NCI-H2107 treated with DMSO at 0.1 percent for 48 hours (cell line): Measurements from ENCODE around the gene RGL1.

Experiments
- DNase-seq: peaks from one replicate; lab custom pipeline; 2025; ENCODE audit not compliant: unreplicated experiment; lab: John Stamatoyannopoulos, UW

Gene RGL1

DNA sequence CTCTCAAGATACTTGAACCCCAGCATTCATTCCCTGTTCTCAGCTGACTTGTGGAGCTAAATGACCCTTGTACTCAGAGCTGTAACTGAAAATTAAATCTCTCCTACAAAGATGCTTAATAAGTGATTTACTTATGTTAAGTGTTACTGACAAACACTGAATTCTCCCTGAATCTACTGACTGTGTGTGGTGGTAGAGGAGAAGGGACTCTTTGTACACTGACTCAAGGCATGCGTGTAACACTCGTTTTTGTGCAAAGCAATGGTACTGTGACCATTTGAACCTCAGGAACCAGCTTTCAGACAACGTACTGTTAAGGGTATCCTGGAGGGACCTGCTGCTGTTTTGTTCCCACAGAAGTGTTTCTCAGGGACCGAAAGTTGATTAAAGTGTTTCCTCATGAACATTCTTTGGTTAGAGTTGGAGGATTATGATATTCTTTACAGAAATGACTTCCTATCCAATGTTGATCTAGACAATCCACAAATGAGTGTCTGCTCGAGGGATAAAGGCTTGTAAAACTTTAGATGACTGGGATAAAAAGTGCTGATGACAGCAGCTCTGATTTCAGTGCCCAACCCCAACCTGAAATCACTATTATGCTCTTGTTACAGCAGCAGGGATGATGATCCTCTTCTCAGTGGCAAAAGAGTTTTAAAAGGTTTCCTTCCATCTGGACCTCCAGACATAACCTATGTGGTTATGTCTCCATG lies 12.8 kb downstream of the RGL1 start:
- no peak for DNase-seq

DNA sequence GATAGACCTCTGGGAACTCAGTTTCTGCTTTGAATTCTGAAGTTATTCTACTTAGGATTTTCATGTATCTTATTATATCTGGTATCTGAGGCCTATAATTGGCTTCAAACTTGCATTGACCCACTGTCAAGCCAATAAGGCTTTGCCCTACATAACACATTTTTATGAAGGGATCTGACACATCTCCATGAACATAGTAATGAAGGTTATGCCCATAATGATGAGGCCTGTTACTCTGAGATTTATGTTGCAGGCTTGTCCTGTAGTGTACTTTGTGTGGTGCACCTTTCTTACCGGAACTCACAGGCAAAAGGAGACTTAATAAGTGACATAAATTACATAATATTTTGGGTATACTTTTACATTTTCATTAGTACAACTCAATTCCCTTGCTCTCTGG lies 14.1 kb downstream of the RGL1 start:
- no peak for DNase-seq

DNA sequence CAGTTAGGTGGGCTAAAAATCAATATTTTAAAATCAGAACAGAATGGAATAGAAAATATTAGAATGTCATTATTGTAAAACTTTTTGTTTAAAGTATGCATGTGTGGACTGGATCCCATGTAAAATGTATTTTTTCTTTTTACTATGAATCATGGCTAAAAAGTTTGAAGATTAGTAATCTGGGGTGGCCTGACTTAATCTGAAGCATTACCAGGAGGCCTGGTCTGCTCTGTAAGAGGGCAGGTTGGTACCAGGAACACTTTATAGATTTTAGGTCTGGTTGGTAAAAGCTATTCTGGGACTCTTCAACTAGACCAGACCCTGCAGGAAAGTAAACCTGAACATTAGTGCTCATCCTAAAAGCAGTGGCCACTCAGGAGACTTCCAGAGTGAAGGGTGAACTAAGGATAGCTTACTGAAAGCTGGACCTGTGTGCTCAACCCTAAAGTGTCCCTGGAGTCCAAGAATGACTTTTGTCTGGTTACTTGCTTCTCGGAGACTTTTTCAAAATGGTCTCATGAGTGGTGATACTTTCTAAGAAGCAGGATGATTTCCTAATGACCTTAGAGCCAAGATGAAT lies 16.5 kb downstream of the RGL1 start:
- no peak for DNase-seq

DNA sequence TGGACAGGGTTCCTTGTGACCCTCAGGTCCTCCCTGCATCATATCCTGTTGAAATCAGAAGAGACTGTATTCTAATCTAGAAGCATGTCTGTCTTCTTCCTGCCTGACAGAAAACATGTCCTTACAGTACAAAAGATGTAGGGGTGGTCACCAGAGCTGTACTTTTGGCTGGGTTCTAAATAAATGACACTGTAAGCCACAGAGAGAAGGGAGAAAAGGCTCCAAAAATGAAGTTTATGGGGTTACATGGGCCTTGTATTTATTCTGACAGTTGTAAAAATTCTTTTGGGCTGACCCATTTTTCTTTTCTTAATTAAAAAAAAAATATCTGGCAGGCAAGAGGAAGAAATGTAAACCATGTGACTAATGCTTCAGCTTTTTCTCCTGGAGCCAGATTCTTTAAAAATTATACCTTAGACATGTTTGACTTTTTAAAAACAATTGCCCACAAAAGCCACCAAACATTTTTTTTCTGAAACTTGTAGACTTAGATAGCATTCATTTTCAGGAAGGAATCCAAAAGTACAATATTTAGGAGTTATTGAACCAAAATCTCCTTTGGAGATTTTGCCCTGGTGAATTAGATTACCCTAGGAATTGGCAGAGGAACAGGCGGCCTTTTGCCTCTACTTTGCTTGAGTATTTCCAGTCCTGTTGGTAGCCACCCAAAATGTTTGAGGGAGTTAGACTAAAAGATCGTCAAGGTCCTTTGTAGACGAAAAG lies 17.1 kb downstream of the RGL1 start:
- no peak for DNase-seq

DNA sequence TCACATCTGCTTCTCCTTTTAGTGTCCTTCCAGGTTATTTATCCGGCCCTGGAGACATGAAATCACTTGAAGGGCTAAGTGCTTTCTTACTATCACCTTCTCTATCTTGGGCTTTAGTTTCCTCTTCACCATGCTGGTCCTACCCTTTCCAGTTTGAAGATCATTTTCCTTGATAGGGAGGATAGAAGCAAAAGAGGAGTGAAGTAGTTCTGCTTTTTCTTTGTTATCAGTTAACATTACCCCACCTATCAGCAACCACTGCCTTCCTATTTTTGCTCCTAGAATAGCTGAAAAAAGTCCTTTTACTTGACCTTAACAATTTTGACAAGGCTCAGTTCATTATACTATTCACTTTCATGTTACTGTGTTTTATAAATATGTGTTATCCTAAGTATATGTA lies 19.4 kb downstream of the RGL1 start:
- DNase-seq = no peak

DNA sequence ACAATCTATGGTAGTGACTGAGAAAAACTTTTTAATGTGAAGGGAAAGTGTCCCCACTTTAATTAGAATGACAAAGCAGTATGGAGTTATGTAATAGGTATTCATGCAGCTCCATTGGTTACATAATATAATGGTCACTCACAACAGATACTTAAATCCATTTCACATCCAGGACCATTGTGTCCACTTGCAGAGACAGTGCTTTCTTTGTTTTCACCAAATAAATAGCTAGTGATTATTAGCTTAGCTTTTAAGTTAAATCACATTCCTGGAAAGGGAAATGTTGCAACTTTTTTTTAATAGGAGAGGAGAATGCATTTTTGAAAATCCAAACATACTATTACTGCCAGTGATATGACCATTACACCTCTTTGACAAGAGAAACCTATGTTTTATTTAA lies 22.9 kb downstream of the RGL1 start:
- no peak for DNase-seq

DNA sequence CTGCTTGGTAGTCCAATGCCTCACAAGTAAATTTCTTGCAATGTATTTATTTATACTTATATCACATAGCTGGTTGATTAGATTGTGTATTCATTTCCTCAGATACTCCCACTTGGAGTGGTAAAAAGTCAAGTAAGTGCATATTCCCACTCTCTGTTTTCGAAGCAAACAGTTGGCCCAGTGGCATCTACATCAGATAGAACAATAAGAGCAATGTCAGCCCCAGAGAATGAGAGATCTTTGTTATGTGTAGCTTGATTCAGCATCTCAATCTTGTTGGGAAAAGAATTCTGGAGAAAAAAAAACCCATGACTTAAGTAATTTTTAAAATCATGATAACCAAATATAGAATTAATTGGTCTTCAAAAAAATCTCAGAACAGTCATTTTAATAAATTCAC lies 25.5 kb downstream of the RGL1 start:
- DNase-seq = no peak

DNA sequence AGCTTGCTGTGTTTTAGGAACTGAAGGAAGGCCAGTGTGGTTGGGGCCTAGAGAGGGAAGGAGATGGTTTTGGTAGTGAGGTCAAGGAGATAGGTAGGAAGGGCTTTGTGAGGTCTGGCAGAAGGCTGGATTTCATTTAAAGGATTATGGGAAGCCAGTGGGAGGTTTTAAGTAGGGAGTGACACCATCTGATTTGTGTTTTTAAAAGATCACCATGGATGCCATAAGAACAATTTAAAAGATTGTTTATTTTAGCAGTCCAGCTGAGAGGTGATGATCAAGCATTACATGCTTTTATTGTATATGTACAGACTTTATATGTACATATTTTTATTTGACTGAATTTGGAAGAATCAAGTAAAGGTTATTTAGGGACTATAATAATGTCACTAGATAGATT lies 26.4 kb downstream of the RGL1 start:
- no peak for DNase-seq

DNA sequence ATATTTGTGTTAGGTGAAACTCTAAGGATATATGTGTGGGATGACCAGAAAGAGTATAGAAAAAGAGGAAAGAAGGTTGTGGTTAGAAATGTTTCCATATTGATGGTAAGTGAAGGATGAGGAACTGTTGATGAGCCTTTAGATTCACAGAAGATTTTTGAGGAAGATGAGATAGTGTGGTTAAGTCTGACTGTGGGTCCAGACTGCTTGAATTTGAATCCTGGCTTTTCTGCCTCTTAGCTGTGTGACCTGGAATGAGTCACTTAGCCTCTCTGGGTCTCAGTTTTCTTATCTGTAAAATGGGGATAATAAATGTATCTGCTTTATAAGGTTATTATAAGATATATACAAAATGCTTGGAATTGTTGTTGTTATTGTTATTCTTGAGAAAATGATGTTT lies 27.5 kb downstream of the RGL1 start:
- DNase-seq = no peak

DNA sequence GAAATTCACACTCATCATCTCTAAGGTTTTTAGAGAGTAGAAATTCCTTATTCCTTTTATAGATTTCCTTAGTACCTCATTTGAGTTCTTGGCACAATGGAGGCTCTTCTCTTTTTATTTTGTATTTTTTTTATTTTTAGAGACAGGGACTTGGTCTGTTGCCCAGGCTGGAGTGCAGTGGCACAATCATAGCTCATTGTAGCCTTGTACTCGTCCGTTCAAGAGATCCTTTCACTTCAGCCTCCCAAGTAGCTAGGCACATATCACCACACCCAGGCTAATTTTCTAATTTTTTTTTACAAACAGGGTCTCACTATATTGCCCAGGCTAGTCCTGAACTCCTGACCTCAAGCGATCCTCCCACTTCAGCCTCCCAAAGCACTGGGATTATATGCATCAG lies 29.6 kb downstream of the RGL1 start:
- no peak for DNase-seq

DNA sequence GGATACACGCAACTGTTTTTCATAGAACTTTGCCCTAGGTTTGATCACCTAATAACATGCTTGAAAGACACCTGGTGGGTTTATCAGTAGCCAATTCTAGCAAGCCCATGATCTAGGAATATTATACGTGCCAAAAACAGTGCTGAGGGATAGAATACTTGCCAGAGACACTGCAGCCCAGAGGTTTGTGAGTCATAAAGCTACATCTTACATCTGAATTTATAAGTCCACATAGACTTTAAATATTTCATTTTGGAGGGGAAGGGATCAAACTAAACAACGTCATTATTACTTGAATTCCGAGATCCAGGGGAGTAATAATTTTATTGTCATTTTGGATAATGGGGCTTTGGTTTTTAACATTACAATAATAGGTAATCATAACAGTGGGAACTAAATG lies 31.7 kb downstream of the RGL1 start:
- DNase-seq = no peak

DNA sequence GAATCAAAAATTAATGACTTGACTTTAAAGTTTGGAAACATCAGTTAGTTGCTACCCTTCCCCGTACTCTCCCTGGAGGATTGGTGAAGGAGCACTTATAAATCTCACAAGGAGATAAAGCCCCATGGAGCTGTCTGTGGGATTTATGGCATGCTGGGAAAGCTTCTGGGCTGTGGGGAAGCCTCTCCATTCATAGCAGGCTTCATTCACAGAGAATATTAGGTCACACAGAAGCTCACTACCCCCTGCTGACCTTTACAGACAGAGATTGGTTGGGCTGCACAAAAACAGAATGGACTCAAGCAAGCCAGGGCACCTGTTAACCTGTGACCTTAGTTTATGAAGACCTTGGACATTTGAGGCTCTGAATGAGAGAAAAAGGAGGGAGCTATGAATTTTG lies 32.1 kb downstream of the RGL1 start:
- DNase-seq = peak; percentile 19

DNA sequence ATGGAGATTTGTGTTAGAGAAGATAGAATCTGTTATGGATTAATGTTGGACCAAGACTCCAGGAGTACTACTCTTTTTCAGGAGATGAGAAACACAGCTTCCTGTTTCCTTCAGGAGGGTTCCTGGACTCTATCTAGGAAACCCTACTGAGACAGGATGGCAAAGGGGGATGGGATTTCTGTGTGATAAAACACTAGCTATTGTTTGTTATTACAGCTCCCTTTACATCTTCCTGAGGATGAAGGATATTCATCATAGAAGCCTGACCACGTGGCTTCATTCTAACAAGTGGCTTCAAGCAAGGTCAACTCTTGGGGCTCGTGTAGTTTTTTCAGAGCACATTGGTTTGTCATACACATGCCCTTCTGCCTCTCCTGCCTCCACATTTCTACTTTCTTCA lies 33.3 kb downstream of the RGL1 start:
- no peak for DNase-seq

DNA sequence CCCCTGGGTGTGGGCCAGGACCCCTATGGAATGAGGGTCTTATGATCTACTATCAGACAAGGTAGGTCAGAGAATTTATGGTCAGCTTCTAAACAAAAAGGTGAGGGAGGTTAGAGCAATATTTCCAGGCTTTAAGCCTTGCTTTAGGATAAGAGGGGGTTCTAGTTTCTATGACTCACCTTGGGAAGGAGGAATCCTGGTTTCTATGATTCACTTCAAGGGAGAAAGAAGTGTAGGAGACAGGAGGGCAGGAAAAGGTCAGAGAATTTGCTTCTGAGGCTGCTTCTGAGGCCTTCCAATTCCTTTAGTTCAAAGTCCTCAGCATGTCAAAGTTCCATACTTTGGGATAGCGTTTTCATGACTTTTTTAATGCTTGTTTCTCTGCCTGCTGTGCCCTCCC lies 35.2 kb downstream of the RGL1 start:
- DNase-seq = no peak

DNA sequence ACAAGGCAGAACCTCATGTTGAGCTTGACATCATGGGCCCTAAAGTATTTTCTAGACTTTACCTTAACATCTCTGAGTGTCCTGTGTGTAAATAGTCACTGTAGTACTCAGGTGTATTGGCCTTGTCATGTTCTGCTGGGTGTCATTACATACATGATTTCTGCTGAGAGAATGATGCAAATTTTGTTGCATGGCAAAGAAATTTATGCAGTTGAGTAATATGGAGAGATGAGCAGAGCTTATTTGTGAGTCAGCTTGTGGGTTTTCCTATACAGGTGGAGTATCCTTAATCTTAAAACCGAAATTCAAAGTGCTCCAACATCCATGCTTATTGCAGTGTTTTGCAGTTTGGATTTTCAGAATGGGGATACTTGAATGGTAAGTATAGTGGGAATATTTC lies 36.6 kb downstream of the RGL1 start:
- DNase-seq = no peak

DNA sequence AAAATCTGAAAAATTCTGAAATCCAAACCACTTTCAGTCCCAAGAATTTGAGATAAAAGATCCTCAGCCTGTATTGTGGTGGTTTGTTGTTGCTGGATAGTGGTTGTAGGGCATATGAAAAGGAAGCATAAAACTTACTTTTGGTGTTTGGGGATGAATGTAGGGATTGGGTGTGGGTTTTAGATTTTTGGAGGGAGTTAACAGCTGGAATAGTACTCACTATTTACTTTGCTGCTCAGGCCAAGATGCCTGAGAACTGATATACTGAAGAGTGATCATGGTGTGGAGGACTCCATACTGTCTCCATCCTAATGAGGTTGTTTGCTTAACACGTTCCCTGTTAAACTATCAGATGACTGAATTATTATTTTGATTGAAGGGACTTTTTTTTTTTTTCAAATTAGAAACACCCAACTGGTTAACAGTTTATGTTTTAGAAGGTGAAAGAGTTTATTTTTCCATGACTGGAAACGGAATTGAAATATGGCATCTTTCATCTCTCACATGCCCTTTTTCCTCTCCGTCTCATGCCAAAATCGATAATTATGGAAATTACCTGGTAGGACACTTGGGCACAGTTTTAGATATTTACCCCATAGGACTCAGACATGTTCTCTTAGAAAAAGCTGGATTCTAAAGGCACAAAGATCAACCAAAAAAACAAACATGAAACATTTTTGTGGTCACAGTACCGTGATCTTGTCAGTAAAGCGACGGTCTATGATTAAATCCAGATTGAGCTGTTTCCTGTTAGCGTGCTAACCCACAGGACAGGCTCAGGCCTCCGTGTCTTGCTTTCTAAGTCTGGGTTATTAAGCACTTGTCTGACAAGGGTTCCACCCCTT lies 37.3 kb downstream of the RGL1 start:
- no peak for DNase-seq

DNA sequence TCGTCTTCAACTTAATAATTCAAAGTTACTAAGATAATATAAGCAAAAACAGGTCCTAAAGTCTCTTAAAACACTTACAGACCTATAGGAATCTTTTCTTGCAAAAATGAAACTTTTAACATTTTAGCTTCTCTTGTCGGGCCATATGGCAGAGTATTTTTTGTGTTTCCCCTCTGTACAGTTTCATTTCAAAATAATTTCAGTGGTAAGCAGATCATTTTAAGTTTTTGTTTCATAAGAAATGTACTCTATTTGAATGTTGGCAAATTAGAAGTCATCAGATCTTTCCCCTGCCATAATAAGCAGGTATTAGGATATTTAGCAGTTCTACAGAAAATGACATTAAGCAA lies 37.9 kb downstream of the RGL1 start:
- DNase-seq = no peak

DNA sequence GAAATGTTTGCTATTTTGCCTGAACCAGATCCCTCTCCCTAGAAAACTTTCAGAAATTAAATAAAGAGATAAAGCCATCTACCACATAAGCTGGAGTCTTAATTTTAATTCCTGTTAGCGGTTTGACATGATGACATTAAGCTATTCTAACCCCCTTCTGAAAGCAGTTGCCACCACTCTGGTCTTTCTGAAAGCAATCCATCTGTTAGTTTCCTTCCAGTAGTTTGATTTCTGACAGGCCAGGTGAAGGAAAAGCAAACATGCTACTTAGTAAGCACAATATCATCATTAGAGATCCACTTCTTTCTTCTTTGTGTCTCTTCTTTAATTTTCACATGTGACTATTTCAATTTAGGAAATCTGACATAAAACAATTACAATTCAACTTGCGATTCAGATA lies 39.9 kb downstream of the RGL1 start:
- DNase-seq = no peak

DNA sequence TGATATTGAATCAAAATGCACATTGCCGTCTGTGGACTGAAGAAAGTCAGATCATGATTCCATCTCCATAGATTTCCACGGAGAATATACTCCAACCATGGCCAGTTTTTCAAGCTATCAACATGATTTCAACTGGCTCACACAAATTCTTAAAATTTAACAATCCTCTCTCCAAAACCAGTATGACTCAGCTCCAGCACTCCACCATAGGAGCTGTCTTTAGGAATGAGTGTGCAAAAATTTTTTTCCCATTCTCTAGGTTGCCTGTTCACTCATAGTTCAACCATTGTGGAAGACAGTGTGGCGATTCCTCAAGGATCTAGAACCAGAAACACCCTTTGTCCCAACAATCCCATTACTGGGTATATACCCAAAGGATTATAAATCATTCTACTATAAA lies 40.8 kb downstream of the RGL1 start:
- no peak for DNase-seq

DNA sequence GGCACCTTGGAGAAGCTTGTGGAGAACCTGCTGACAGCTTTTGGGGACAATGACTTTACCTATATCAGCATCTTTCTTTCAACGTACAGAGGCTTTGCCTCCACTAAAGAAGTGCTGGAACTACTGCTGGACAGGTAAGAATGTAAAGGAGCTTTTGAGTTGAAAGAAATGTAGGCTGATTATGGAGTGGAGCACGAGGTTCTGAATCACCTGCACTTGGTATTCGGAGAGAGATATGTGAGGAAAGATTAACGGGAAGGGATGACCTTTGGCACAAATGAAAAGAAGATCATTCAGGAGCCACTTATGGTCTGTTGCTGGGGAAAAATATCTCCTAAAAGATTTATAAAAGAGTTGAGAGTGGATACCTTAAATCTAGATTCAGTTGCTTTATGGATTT lies 42.7 kb downstream of the RGL1 start:
- DNase-seq = no peak

DNA sequence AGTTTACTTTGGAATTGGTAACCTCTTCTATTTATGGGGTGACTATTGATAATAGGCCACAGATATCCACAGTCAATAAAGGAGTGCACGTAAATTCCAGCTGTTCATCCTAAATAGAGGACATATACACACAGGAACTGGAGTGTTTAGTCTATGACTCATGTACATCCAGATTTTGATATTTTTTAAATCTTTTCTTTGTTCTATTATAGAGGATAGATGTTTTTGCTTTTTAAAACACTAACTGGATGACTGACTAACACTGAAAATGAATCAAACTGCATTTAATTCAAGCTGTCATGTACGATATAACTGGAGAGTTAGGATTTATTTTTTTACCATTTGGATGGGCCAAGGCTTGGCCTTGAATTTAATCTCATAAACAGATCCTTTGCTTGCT lies 45.9 kb downstream of the RGL1 start:
- DNase-seq = no peak

DNA sequence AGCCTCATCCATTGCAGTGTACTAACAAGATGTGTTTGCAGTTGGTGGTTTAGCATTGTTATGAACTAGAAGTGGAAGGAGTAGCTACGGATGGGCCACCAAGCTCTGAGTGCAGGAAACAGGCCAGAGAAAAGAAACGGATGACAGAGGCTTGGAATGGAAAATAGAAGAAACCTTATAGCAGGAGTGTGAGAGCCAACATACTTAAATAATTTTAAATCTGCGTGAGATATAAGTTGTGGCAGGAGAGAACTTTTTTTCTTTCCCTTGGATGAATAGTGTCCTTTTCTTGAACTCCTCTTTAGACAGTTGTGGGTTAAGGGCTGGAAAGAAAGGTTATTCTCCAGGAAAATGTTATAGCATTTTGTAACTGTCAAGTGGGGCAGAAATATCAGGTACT lies 54.2 kb downstream of the RGL1 start:
- no peak for DNase-seq
